NB4 (cell line): ENCODE data around the gene FANCD2.

ENCODE experiments used
- CTCF ChIP-seq: IDR thresholded peaks from one replicate; pipeline ENCODE4 v1.5.1; 2012; ENCODE audit warnings: low read depth, low read length
- MAX ChIP-seq: IDR thresholded peaks from 2 replicates; pipeline ENCODE4 v1.6.1; 2011; ENCODE audit warnings: low read depth, low read length
- MYC ChIP-seq: IDR thresholded peaks from 2 replicates; pipeline ENCODE4 v1.6.1; 2011; ENCODE audit warnings: low read depth, low read length
- POLR2A ChIP-seq: IDR thresholded peaks from 2 replicates; pipeline ENCODE4 v1.6.1; 2011; ENCODE audit warnings: mild to moderate bottlenecking; ENCODE audit not compliant: insufficient read length; ENCODE audit errors: extremely low read depth

- TF ChIP-seq POLR2A (no peak), CTCF (no peak), MAX (no peak), MYC (no peak)
Observed at GRCh38 chr3:10002951-10003350, 23.3 kb upstream of the FANCD2 start.
